GM06990 (cell line): ENCODE measurements around the gene SYK.

Experiments used
- DNase-seq: peaks from one replicate; pipeline ENCODE4 v3.0.0-alpha.2; 2011; ENCODE audit not compliant: insufficient read length; ENCODE audit errors: extremely low read depth
- H3K27me3 ChIP-seq: replicated peaks from 2 replicates; pipeline ENCODE4 v1.6.0; 2011; ENCODE audit warnings: low read length; ENCODE audit not compliant: control insufficient read depth, insufficient read depth
- H3K36me3 ChIP-seq: 2 replicates; pipeline ENCODE4 v1.5.1; 2011; ENCODE audit warnings: low read length; ENCODE audit not compliant: control insufficient read depth, insufficient read depth
- H3K4me3 ChIP-seq: replicated peaks from 2 replicates; pipeline ENCODE4 v1.5.1; 2011; ENCODE audit warnings: low read depth, mild to moderate bottlenecking, control low read depth, low read length
- CTCF ChIP-seq: IDR thresholded peaks from 2 replicates; pipeline ENCODE4 v1.5.1; 2011; ENCODE audit warnings: low read length, control low read depth, mild to moderate bottlenecking, inconsistent platforms; ENCODE audit not compliant: insufficient read depth, poor library complexity, severe bottlenecking

SYK gene

GRCh38 chr9:90907790-90908189 is 106.2 kb downstream of the SYK start:
- TF ChIP-seq CTCF, result no peak
- no peaks in the 10 kb centered on the region for H3K27me3 ChIP-seq

GRCh38 chr9:90909225-90909624 is 107.6 kb downstream of the SYK start:
- Histone ChIP-seq H3K36me3 (no peaks in the 10 kb centered on the region), H3K27me3 (no peaks in the 10 kb centered on the region; the same call in 1 of the 2 replicates), H3K4me3 (no peak overlapping the region)
- no peak for TF ChIP-seq CTCF
- no peak for DNase-seq

More at GRCh38 chr9:90907790-90908189, 106.2 kb downstream of the SYK start:
- no peak for DNase-seq
- H3K4me3 ChIP-seq, result no peak overlapping the region
- H3K36me3 ChIP-seq, result no peaks in the 10 kb centered on the region

- no peak overlapping the region for H3K4me3 ChIP-seq
- H3K36me3 ChIP-seq, result no peaks in the 10 kb centered on the region
- no peak for DNase-seq
- no peaks in the 10 kb centered on the region; the same call in 1 of the 2 replicates for H3K27me3 ChIP-seq
- no peak for TF ChIP-seq CTCF
These were observed 108.2 kb downstream of the SYK start for GRCh38 chr9:90909747-90910283.

- no peak for DNase-seq
- Histone ChIP-seq H3K4me3 (no peak overlapping the region), H3K27me3 (no peaks in the 10 kb centered on the region; the same call in 1 of the 2 replicates), H3K36me3 (no peaks in the 10 kb centered on the region)
- TF ChIP-seq CTCF, result no peak
These were observed 112.6 kb downstream of the SYK start for GRCh38 chr9:90914196-90914595.

- peak; percentile 87 for TF ChIP-seq CTCF
- DNase-seq, result peak; percentile 60
- Histone ChIP-seq H3K36me3 (no peaks in the 10 kb centered on the region), H3K4me3 (no peak overlapping the region), H3K27me3 (no peaks in the 10 kb centered on the region; the same call in 1 of the 2 replicates)
These were observed 113.4 kb downstream of the SYK start for GRCh38 chr9:90914868-90915483.
